ENCODE results near the gene CADPS2.

DNA sequence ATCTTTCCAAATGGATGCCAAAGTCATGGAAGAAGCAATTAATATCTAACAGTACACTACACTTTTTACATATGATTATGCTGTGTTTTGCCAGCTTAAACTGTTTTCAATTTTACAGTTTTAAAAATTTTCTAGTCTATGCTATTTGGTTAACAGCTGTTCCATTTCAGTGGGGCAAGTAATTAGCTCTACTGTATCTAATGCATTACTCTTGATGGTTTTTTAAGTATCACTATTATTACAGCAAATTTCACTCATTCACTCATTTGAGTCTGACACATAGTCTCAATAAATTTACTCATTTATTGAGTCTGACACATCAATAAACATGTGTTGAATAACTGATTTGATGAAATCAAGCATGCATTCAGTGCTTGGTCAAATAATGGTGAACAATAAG is 343.1 kb downstream of the CADPS2 start:
- TF ChIP-seq, protein P1, sequence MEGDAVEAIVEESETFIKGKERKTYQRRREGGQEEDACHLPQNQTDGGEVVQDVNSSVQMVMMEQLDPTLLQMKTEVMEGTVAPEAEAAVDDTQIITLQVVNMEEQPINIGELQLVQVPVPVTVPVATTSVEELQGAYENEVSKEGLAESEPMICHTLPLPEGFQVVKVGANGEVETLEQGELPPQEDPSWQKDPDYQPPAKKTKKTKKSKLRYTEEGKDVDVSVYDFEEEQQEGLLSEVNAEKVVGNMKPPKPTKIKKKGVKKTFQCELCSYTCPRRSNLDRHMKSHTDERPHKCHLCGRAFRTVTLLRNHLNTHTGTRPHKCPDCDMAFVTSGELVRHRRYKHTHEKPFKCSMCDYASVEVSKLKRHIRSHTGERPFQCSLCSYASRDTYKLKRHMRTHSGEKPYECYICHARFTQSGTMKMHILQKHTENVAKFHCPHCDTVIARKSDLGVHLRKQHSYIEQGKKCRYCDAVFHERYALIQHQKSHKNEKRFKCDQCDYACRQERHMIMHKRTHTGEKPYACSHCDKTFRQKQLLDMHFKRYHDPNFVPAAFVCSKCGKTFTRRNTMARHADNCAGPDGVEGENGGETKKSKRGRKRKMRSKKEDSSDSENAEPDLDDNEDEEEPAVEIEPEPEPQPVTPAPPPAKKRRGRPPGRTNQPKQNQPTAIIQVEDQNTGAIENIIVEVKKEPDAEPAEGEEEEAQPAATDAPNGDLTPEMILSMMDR (conservative IDR thresholded peaks at IDR 0.05; ENCODE audit: low read depth, low read length): no peak
- no peak for TF ChIP-seq MAZ (IDR thresholded peaks at IDR 0.05; ENCODE audit: borderline replicate concordance, low read depth, low read length)
- TF ChIP-seq POLR2A (IDR thresholded peaks at IDR 0.05; ENCODE audit: low read depth, low read length): no peak
